Activated CD8-positive, alpha-beta T cell treated with anti-CD3 and anti-CD28 coated beads, Interleukin-2, amount 10 ng/mL, durations not matched to agents 7 days and 5 days (primary cell): Measurements from ENCODE around the gene RAB11FIP4. TPM values are rescaled to one million over a fixed set of nuclear protein-coding genes. Genes with fewer than 3 reads are reported as not detected.

Source experiments
- ATAC-seq: fragments of 150-1000 bp; cut with Tn5 transposase; one replicate; pipeline ENCODE4 v1.10.0; 2021; ENCODE audit warnings: moderate library complexity
- CTCF ChIA-PET: fragments of 350-600 bp; sonication (Branson Sonifier 250); formaldehyde crosslinking; loops from one replicate; lab custom pipeline; 2021; ENCODE audit warnings: antibody characterized with exemption; lab: Charles Lee
- POLR2A ChIA-PET: fragments of 350-600 bp; sonication (Branson Sonifier 250); formaldehyde crosslinking; loops from one replicate; lab custom pipeline; 2021; ENCODE audit warnings: antibody characterized with exemption; lab: Charles Lee
- DNase-seq: peaks from one replicate; pipeline ENCODE4 v3.0.0-alpha.2; 2020
- H3K27ac Mint-ChIP-seq: one replicate; pipeline ENCODE4 v1.8.0; 2021; ENCODE audit warnings: mild to moderate bottlenecking, mixed read lengths
- H3K27me3 Mint-ChIP-seq: one replicate; pipeline ENCODE4 v1.8.0; 2021; ENCODE audit warnings: low read depth, mixed read lengths
- H3K36me3 Mint-ChIP-seq: one replicate; pipeline ENCODE4 v1.8.0; 2021; ENCODE audit warnings: low read depth, mixed read lengths
- H3K4me1 Mint-ChIP-seq: one replicate; pipeline ENCODE4 v1.8.0; 2021; ENCODE audit warnings: low read depth, mixed read lengths
- H3K4me3 Mint-ChIP-seq: one replicate; pipeline ENCODE4 v1.8.0; 2021; ENCODE audit warnings: mild to moderate bottlenecking, mixed read lengths
- H3K9me3 Mint-ChIP-seq: one replicate; pipeline ENCODE4 v1.8.0; 2022; ENCODE audit warnings: mixed read lengths; ENCODE audit not compliant: insufficient read depth
- total RNA-seq, 2 experiments: library from RNA; stranded (reverse); gene quantifications; one replicate each; pipeline ENCODE4 v1.2.3, GENCODE V29; 2021

Gene RAB11FIP4
- total RNA-seq, 2 experiments from 2014 or later: 36.0 to 38.0 TPM

DNA sequence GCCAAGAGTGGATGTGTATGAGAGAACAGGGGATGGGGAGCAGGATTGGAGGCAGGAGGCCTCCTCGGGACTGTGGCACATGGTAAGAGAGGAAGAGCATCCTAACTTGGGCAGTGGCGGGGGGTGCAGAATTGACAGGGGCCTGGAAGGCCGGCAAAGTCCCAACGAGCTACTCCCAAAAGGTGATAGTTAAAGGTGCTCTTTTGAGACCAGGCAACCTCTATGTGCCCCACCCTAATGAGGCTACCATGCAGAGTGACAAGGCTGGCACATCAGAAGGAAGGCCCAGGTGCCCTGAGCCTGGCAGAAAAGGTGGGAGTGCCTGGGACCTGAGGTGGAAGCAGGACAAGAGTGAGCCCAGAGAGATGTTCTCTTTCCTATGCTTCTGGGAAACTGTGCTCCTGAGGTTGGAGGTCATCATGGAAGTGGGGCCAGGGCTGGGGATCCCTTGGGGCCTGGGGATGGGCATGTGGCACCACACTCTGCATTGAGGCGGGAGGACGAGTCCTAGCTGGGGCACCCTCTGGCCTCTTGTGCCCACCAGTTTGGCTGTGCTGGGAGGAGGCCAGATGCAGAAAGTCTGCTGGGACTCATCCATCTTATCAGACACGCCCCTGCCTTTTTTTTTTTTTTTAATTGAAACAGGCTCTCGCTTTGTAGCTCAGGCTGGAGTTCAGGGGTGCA, 5.9 kb downstream of the RAB11FIP4 start:
- no peak overlapping the region for H3K4me3 Mint-ChIP-seq
- ATAC-seq (no peak), DNase-seq (no peak)
- H3K4me1 Mint-ChIP-seq: peaks cover 2% of the 10 kb centered on the region
- no peaks in the 10 kb centered on the region for H3K36me3 Mint-ChIP-seq
- POLR2A ChIA-PET: no interaction called here
- peaks cover 30% of the 10 kb centered on the region for H3K27me3 Mint-ChIP-seq
- H3K9me3 Mint-ChIP-seq: no peaks in the 10 kb centered on the region
- H3K27ac Mint-ChIP-seq: no peak overlapping the region
- CTCF ChIA-PET: no interaction called here

DNA sequence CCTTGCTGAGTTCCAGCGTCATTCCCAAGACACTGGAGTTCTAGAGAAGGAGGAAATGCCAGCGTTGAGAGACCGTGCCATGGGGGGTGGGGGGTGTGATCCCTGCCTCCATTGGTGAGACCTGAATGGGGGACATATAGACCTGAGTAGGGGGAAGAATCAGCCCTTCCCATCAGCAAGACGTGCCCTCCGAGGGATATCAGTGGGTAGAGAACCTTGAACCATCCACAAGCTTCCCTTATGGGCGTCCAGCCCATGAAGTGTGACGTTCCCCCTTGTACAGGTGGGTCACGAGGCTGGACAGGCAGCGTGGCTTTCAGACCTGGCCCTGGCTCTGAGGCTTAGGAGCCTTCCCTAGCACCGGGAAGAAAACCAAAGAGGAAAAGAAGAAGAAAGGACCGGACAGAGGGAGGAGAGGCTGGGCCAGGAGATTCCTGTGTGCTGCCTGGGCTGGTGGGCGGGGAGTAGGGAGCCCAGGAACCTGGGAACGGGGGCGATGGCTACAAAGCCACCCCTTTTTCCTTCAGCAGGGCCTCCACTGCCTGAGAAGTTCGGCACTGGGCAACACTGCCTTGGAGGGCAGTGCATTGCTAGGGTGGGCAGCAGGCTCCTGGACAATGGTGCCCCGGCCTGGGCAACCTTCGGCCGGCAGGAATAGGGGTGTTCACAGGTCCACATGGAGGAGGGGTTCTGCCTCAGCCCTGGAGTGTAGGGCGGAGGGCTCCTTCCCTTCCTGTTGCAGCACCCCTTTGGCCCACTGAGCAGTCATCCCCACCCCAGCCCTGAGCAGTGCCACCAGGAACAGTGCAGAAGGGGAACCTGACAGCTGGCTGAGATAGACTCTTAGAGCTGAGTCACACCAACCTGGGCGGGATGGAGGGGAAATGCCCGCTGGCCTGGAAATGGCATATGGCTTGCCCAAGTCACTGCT, 7.2 kb downstream of the RAB11FIP4 start:
- Mint-ChIP-seq H3K4me1 (no peaks in the 10 kb centered on the region), H3K4me3 (no peak overlapping the region), H3K9me3 (no peaks in the 10 kb centered on the region), H3K27ac (no peak overlapping the region), H3K27me3 (peaks cover 17% of the 10 kb centered on the region), H3K36me3 (no peaks in the 10 kb centered on the region)
- ATAC-seq (no peak), DNase-seq (no peak)
- ChIA-PET POLR2A (no interaction called here), CTCF (no interaction called here)

DNA sequence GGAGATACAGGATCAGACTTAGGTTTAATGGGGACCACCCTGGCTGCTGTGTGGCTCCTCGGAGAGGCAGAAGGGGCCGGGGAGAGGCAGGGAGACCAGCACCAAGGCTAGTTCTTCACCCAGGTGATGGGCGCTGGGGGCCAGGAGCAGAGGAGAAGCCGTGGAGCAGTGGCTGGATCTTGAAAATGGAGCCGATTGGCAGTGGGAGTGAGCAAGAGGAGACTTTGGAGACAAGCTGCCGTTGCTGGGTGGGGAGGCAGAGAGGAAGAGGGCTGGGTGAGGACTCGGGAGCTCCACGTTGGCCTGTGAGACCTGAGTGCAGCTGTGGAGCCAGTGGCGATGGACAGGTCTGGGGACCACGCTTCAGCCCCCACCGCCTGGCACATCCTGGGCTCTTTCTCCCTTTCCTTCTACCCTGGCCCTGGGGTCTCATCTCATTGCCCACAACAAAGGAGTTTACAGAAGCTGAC, 9.0 kb downstream of the RAB11FIP4 start:
- H3K4me3 Mint-ChIP-seq: no peak overlapping the region
- ATAC-seq: no peak
- CTCF ChIA-PET: no interaction called here
- no peaks in the 10 kb centered on the region for H3K36me3 Mint-ChIP-seq
- H3K9me3 Mint-ChIP-seq: no peaks in the 10 kb centered on the region
- POLR2A ChIA-PET: no interaction called here
- H3K4me1 Mint-ChIP-seq: no peaks in the 10 kb centered on the region
- H3K27me3 Mint-ChIP-seq: peaks cover 4% of the 10 kb centered on the region
- H3K27ac Mint-ChIP-seq: no peak overlapping the region
- no peak for DNase-seq

DNA sequence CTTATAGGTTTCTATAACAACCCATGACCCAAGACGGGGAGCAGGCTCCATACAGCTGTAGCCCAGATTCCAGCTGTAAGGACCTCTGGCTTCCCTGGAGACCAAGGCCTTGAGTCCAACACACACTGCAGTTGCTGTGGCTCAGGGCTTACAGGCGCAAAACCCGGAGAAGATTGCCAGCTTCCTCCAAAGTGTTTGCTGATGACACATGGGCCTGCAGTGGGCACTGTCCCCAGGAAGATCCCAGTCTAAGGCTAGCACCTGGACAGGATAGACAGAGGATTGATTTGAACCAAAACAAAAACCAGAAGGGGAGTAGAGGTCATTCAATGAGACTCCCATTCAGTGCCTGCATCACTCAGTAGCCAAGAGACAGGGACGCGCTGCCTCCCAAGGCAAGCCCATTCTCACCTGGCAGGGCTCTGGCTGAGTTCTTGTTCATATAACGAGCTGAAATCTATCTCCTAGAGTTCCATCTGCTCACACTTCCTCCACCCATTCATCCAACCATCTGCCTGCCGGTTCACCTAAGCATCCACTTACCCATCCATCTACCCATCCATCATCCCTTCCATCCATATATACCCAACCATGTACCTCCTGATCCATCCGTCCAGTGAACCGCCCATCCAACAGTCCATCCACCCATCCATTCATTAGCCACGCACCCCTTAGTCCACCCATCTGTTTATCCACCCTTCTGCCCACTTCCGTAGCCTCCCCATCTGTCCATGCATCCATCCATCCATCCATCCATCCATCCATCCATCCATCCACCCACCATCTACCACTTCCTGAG, 10.2 kb downstream of the RAB11FIP4 start:
- Mint-ChIP-seq H3K36me3 (no peaks in the 10 kb centered on the region), H3K27me3 (peaks cover 6% of the 10 kb centered on the region), H3K4me3 (no peak overlapping the region), H3K27ac (no peak overlapping the region), H3K4me1 (no peaks in the 10 kb centered on the region), H3K9me3 (no peaks in the 10 kb centered on the region)
- ChIA-PET POLR2A (no interaction called here), CTCF (interaction anchor here (1.0 kb wide), 1 partner anchor 12 kb away, joined by 3 read pairs; no protein-coding TSS in a partner anchor)
- DNase-seq (no peak), ATAC-seq (no peak)

DNA sequence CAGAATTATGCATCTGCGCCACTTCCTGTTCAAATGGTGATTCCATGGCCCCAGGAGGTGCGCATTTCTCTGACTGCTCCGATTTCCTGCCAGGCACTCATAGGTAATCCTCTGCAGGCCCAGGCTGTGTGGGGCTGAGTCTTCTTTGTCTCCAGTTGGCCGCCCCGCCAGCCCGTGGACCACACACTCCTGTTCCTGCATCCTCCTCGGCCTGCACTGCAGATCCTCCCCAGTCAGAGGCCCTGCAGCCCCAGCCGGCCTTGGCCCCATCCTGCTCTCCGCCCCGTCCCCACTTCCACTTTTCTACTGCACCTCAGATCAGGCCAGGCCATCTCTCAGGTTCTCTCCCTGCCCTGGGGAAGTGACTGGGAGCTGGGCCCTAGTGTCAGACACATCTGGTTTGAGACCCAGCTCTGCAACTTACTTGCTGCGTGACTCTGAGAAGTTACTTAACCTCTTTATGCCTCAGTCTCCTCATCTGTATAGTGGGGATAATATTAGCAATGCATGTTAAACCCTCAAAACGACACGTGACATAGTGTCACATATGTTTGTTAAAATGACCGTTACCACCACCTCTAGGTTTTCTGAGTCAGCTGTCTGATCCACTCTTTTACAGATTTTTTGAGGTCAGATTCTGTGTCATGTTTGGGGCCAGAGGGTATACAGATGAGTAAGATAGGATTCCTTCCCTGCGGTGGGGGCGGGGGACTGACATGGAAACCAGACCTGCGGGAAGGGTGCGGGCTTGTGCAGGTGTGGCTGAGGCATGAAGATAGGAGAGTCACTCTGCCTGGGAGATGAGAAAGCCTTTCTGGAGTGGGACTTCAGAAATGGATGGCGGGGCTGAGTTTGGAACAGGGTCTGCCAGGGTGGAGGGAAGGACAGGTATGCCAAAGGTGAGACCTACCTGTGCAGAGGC, 12.8 kb downstream of the RAB11FIP4 start:
- CTCF ChIA-PET: interaction anchor here (1.2 kb wide), 1 partner anchor 438 kb away, joined by 3 read pairs; no protein-coding TSS in a partner anchor
- no peaks in the 10 kb centered on the region for H3K4me1 Mint-ChIP-seq
- ATAC-seq: no peak
- POLR2A ChIA-PET: no interaction called here
- no peak overlapping the region for H3K27ac Mint-ChIP-seq
- no peaks in the 10 kb centered on the region for H3K36me3 Mint-ChIP-seq
- no peaks in the 10 kb centered on the region for H3K9me3 Mint-ChIP-seq
- H3K27me3 Mint-ChIP-seq: peaks cover 10% of the 10 kb centered on the region
- H3K4me3 Mint-ChIP-seq: no peak overlapping the region
- DNase-seq: no peak

DNA sequence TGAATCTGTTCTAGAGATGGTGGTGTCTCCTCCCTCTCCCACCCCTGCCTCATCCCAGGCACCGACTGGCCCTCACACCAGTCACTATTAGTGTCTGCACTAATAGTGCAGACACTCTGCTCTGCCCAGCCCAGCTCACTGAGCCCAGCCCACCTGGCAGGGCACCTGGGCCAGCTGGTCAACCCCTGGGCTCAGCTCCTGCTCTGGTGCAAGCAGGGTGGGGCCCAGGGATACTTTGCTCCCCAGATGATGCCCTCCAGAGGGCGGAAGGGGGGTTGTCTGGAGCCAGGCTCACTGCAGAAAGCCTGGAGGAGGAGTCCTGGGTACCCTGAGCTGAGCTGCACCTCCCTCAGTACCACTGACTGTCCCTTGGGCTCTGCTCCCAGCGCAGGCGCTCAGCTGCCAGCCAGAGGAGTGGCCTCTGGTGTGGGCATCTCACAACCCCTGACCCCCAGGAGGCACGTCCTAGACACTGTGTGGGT, 14.5 kb downstream of the RAB11FIP4 start:
- POLR2A ChIA-PET: no interaction called here
- Mint-ChIP-seq H3K36me3 (no peaks in the 10 kb centered on the region), H3K4me1 (no peaks in the 10 kb centered on the region), H3K27ac (no peak overlapping the region), H3K4me3 (no peak overlapping the region), H3K27me3 (peaks cover 10% of the 10 kb centered on the region), H3K9me3 (no peaks in the 10 kb centered on the region)
- ATAC-seq (no peak), DNase-seq (no peak)
- CTCF ChIA-PET: no interaction called here

DNA sequence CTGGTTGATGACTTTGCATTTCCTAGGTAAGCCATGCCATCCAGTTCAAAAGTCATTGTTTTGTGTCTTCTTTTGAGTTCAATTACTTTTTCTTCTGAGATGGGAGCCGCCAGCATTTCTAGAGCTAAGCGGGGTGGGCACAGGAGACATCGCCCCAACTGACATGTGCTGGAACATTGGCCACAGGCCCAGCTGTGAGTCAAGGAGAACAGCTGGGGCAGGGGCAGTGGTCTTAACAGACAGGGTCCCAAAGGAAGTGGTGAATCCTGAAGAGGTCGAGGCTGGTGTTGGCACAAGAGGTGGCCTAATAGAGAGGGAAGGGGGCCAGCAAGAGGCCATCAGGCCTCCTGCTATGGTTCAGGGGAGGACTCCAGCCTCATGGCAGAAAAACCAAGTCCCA, 17.1 kb downstream of the RAB11FIP4 start:
- Mint-ChIP-seq H3K27me3 (peaks cover 12% of the 10 kb centered on the region), H3K36me3 (no peaks in the 10 kb centered on the region), H3K4me1 (no peaks in the 10 kb centered on the region), H3K9me3 (no peaks in the 10 kb centered on the region), H3K27ac (no peak overlapping the region), H3K4me3 (no peak overlapping the region)
- CTCF ChIA-PET: no interaction called here
- POLR2A ChIA-PET: no interaction called here
- ATAC-seq (no peak), DNase-seq (no peak)

DNA sequence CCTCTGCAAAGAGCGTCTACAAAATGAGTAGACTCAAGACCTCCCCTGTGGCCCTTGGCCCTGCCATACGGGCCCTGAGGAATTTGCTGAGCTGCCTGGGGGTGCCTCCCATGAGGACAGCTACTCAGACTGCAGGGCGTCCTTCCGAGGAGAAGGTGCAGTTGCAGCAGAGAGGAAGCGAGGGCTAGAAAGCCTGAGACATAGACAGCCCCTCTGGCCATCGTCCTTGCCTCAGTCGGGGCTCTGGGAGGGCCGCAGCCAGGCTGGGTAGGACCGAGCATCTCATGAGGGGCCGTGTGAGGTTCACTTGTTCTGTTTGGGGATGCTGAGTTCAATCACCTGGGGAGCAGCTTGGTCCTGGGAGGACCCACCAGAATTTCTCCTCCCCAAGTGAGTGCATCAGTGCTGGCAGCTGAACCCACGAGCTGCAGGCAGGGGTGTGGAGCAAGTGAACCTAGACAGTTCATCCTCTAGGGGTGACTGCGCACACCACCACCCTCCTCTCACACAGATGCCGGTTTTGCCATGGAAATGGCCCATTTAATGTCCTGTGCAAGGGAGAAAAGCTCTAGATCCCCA, 20.3 kb downstream of the RAB11FIP4 start:
- H3K9me3 Mint-ChIP-seq: no peaks in the 10 kb centered on the region
- ATAC-seq (no peak), DNase-seq (no peak)
- H3K4me3 Mint-ChIP-seq: no peak overlapping the region
- H3K4me1 Mint-ChIP-seq: no peaks in the 10 kb centered on the region
- POLR2A ChIA-PET: no interaction called here
- CTCF ChIA-PET: interaction anchor here (1.2 kb wide), 1 partner anchor 22 kb away, joined by 4 read pairs; no protein-coding TSS in a partner anchor
- no peaks in the 10 kb centered on the region for H3K36me3 Mint-ChIP-seq
- H3K27ac Mint-ChIP-seq: no peak overlapping the region
- peaks cover 8% of the 10 kb centered on the region for H3K27me3 Mint-ChIP-seq

DNA sequence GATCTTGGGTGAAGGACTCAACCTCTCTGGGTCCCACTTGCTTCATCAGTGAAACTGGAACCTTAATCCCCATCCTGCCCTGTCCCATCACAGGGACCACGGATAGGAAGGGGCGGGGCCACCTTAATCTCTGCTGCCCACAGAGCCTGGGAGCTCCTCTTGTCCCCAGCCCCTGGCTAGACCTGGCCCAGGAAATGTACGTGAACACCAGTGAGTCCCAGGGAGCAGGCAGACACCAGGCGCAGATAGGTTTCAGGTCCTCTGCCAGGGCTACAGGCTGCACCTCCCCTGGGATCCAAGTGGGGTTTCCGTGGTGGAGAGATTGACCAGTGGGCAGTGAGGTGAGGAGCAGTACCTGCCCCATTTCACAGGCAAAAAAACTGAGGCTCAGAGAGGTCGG, 21.0 kb downstream of the RAB11FIP4 start:
- DNase-seq (no peak), ATAC-seq (no peak)
- H3K36me3 Mint-ChIP-seq: no peaks in the 10 kb centered on the region
- H3K9me3 Mint-ChIP-seq: no peaks in the 10 kb centered on the region
- H3K27me3 Mint-ChIP-seq: peaks cover 5% of the 10 kb centered on the region
- ChIA-PET POLR2A (no interaction called here), CTCF (no interaction called here)
- H3K4me3 Mint-ChIP-seq: no peak overlapping the region
- no peaks in the 10 kb centered on the region for H3K4me1 Mint-ChIP-seq
- H3K27ac Mint-ChIP-seq: no peak overlapping the region

DNA sequence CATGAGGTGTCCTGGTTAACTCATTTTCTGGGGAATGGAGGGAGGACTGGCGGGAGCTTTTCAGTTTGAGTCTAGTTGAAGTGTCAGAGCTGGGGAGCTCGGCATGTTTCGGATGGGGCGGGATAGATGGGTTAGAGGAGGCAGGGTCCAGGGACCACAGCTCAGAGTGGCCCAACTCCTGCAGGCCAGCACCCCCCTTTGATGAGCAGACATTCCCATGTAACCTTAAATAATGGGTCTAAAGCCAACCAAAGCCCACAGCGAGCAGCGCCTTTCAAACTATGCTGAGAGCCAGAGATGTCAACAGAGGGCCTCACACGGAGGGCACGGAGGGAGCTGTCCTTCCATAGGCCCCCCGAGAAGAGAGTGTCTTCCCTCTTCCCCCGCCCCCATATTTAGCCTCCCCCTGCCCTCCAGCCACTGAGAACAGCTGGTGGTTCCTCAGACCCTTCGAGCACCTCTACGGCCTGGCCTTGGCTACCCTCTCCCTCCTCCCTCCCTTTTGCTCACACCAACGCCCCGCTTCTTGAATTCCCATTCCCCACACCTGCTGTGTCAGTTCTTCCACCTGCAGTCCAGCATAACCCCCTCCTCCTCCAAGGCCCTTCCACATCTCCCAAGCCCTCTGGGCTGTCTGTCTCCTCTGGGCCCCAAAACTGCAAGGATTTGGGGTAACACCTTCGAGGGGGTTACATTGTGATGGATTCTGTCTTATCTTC, 21.8 kb downstream of the RAB11FIP4 start:
- H3K36me3 Mint-ChIP-seq: no peaks in the 10 kb centered on the region
- no peak for ATAC-seq
- ChIA-PET POLR2A (no interaction called here), CTCF (no interaction called here)
- H3K27ac Mint-ChIP-seq: no peak overlapping the region
- no peak overlapping the region for H3K4me3 Mint-ChIP-seq
- no peaks in the 10 kb centered on the region for H3K4me1 Mint-ChIP-seq
- no peak for DNase-seq
- H3K9me3 Mint-ChIP-seq: no peaks in the 10 kb centered on the region
- peaks cover 2% of the 10 kb centered on the region for H3K27me3 Mint-ChIP-seq
